WTC11 (cell line): ENCODE results near the gene PEX1. TPM values are rescaled to one million over a fixed set of nuclear protein-coding genes. Genes with fewer than 3 reads are reported as not detected.

Experiments used
- ATAC-seq: fragments of 200-7000 bp; cut with Tn5 transposase; 2 replicates; pipeline ENCODE4 v1.10.0; 2021; ENCODE audit warnings: mild to moderate bottlenecking, moderate library complexity
- CTCF ChIA-PET: fragments of 300-600 bp; sonication (Branson Sonifier 250); formaldehyde crosslinking; loops from one replicate; lab custom pipeline; 2021; ENCODE audit warnings: antibody characterized with exemption; lab: Charles Lee
- POLR2A ChIA-PET: fragments of 350-600 bp; sonication (Branson Sonifier 250); formaldehyde crosslinking; loops from one replicate; lab custom pipeline; 2021; ENCODE audit warnings: antibody characterized with exemption; lab: Charles Lee
- DNase-seq: peaks from one replicate; pipeline ENCODE4 v3.0.0; 2021; ENCODE audit warnings: low spot score
- H3K27ac Mint-ChIP-seq: 2 replicates; pipeline ENCODE4 v1.8.0; 2021; ENCODE audit warnings: mixed read lengths
- H3K27me3 Mint-ChIP-seq: 2 replicates; pipeline ENCODE4 v1.8.0; 2021; ENCODE audit warnings: low read depth, mild to moderate bottlenecking, moderate library complexity, mixed read lengths
- H3K36me3 Mint-ChIP-seq: 2 replicates; pipeline ENCODE4 v1.8.0; 2021; ENCODE audit warnings: mixed read lengths
- H3K4me1 Mint-ChIP-seq: 2 replicates; pipeline ENCODE4 v1.8.0; 2022; ENCODE audit warnings: mixed read lengths
- H3K4me3 Mint-ChIP-seq: 2 replicates; pipeline ENCODE4 v1.8.0; 2021; ENCODE audit warnings: mild to moderate bottlenecking, moderate library complexity, mixed read lengths
- H3K9me3 Mint-ChIP-seq: 2 replicates; pipeline ENCODE4 v1.8.0; 2021; ENCODE audit warnings: mixed read lengths
- ARID4B ChIP-seq: sonication (generic); formaldehyde crosslinking; IDR thresholded peaks from 2 replicates; pipeline ENCODE4 v1.8.0; 2023; ENCODE audit warnings: missing genetic modification reagents, mild to moderate bottlenecking, borderline replicate concordance
- EMX1 ChIP-seq: fragments of 250-450 bp; sonication (Bioruptor Pico); IDR thresholded peaks from 2 replicates; pipeline ENCODE4 v1.8.0; 2021; ENCODE audit warnings: mild to moderate bottlenecking
- FOXJ3 ChIP-seq: sonication (generic); formaldehyde crosslinking; IDR thresholded peaks from 2 replicates; pipeline ENCODE4 v1.9.0; 2021; ENCODE audit warnings: missing genetic modification reagents, mild to moderate bottlenecking, borderline replicate concordance
- FOXK1 ChIP-seq: sonication (generic); formaldehyde crosslinking; IDR thresholded peaks from 2 replicates; pipeline ENCODE4 v1.8.0; 2022; ENCODE audit warnings: mild to moderate bottlenecking, moderate library complexity, missing genetic modification reagents
- GABPB1 ChIP-seq: sonication (generic); formaldehyde crosslinking; IDR thresholded peaks from 2 replicates; pipeline ENCODE4 v1.8.1; 2023; ENCODE audit warnings: mild to moderate bottlenecking, missing genetic modification reagents
- IRF1 ChIP-seq: sonication (generic); formaldehyde crosslinking; IDR thresholded peaks from 2 replicates; pipeline ENCODE4 v1.8.0; 2023; ENCODE audit warnings: missing genetic modification reagents
- PRRX2 ChIP-seq: fragments of 250-450 bp; sonication (Bioruptor Pico); IDR thresholded peaks from 2 replicates; pipeline ENCODE4 v1.8.0; 2021; ENCODE audit warnings: mild to moderate bottlenecking
- RORB ChIP-seq: fragments of 250-450 bp; sonication (Bioruptor Pico); IDR thresholded peaks from 2 replicates; pipeline ENCODE4 v1.9.0; 2021; ENCODE audit warnings: mild to moderate bottlenecking
- STAT6 ChIP-seq: sonication (generic); formaldehyde crosslinking; conservative IDR thresholded peaks from 2 replicates; pipeline ENCODE4 v1.8.1; 2023; ENCODE audit warnings: mild to moderate bottlenecking, low read depth, missing genetic modification reagents, moderate library complexity
- TEAD1 ChIP-seq: sonication (generic); formaldehyde crosslinking; IDR thresholded peaks from 2 replicates; pipeline ENCODE4 v1.8.0; 2022; ENCODE audit warnings: mild to moderate bottlenecking, missing genetic modification reagents
- TP53 ChIP-seq: sonication (generic); formaldehyde crosslinking; IDR thresholded peaks from 2 replicates; pipeline ENCODE4 v1.8.1; 2023; ENCODE audit warnings: mild to moderate bottlenecking, missing genetic modification reagents
- USF1 ChIP-seq: sonication (generic); formaldehyde crosslinking; IDR thresholded peaks from 2 replicates; pipeline ENCODE4 v1.8.0; 2022; ENCODE audit warnings: mild to moderate bottlenecking, missing genetic modification reagents
- ZBTB21 ChIP-seq: sonication (generic); formaldehyde crosslinking; IDR thresholded peaks from 2 replicates; pipeline ENCODE4 v1.8.1; 2023; ENCODE audit warnings: mild to moderate bottlenecking, missing genetic modification reagents, borderline replicate concordance
- ZNF396 ChIP-seq: fragments of 250-450 bp; sonication (Bioruptor Pico); IDR thresholded peaks from 2 replicates; pipeline ENCODE4 v1.8.0; 2021; ENCODE audit warnings: mild to moderate bottlenecking, moderate library complexity, borderline replicate concordance
- ZNF416 ChIP-seq: fragments of 250-450 bp; sonication (Bioruptor Pico); IDR thresholded peaks from 2 replicates; pipeline ENCODE4 v1.9.0; 2021; ENCODE audit warnings: mild to moderate bottlenecking, inconsistent platforms
- ZSCAN18 ChIP-seq: fragments of 250-450 bp; sonication (Bioruptor Pico); IDR thresholded peaks from 2 replicates; pipeline ENCODE4 v2.1.2; 2022; ENCODE audit warnings: mild to moderate bottlenecking, moderate library complexity
- total RNA-seq: library from RNA; stranded (reverse); gene quantifications from 3 replicates; pipeline ENCODE4 v1.2.3, GENCODE V29; 2021
- TF ChIP-seq, protein P1 (sequence below): sonication (generic); formaldehyde crosslinking; IDR thresholded peaks from 2 replicates; pipeline ENCODE4 v1.8.0; 2022; ENCODE audit warnings: mild to moderate bottlenecking, missing genetic modification reagents
- TF ChIP-seq, protein P2 (sequence below): fragments of 250-450 bp; sonication (Bioruptor Pico); IDR thresholded peaks from 2 replicates; pipeline ENCODE4 v1.8.0; 2021; ENCODE audit warnings: mild to moderate bottlenecking
- TF ChIP-seq, protein P3 (sequence below): sonication (generic); formaldehyde crosslinking; IDR thresholded peaks from 2 replicates; pipeline ENCODE4 v1.8.1; 2023; ENCODE audit warnings: mild to moderate bottlenecking, moderate library complexity, missing genetic modification reagents

PEX1 gene
- total RNA-seq, 1 experiment from 2014 or later: 24.9 TPM

GRCh38 chr7:92513167-92513902 is 15.0 kb downstream of the PEX1 start (continued):
- no peak for TF ChIP-seq FOXK1

- Mint-ChIP-seq H3K36me3 (peaks cover 24% of the 10 kb centered on the region), H3K27ac (no peak overlapping the region), H3K9me3 (0 out of 2 replicates have a peak, but pooled peaks cover 6% of the 10 kb centered on the region), H3K4me3 (no peak overlapping the region), H3K4me1 (no peaks in the 10 kb centered on the region), H3K27me3 (no peaks in the 10 kb centered on the region)
- DNase-seq (no peak), ATAC-seq (no peak)
- TF ChIP-seq USF1 (CRISPR knock-in tag) (no peak), ZNF396 (CRISPR knock-in tag) (no peak), ZSCAN18 (no peak), ARID4B (CRISPR knock-in tag) (no peak), FOXK1 (no peak), EMX1 (CRISPR knock-in tag) (no peak), STAT6 (no peak), TEAD1 (no peak), TP53 (CRISPR knock-in tag) (no peak), ZNF416 (CRISPR knock-in tag) (no peak), ZBTB21 (CRISPR knock-in tag) (no peak), RORB (no peak), GABPB1 (CRISPR knock-in tag) (no peak), PRRX2 (CRISPR knock-in tag) (no peak), FOXJ3 (CRISPR knock-in tag) (no peak), IRF1 (CRISPR knock-in tag) (no peak)
- TF ChIP-seq, protein P1, sequence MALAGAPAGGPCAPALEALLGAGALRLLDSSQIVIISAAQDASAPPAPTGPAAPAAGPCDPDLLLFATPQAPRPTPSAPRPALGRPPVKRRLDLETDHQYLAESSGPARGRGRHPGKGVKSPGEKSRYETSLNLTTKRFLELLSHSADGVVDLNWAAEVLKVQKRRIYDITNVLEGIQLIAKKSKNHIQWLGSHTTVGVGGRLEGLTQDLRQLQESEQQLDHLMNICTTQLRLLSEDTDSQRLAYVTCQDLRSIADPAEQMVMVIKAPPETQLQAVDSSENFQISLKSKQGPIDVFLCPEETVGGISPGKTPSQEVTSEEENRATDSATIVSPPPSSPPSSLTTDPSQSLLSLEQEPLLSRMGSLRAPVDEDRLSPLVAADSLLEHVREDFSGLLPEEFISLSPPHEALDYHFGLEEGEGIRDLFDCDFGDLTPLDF (CRISPR knock-in tag): no peak
- TF ChIP-seq, protein P2, sequence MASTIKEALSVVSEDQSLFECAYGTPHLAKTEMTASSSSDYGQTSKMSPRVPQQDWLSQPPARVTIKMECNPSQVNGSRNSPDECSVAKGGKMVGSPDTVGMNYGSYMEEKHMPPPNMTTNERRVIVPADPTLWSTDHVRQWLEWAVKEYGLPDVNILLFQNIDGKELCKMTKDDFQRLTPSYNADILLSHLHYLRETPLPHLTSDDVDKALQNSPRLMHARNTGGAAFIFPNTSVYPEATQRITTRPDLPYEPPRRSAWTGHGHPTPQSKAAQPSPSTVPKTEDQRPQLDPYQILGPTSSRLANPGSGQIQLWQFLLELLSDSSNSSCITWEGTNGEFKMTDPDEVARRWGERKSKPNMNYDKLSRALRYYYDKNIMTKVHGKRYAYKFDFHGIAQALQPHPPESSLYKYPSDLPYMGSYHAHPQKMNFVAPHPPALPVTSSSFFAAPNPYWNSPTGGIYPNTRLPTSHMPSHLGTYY (CRISPR knock-in tag): no peak
- TF ChIP-seq, protein P3, sequence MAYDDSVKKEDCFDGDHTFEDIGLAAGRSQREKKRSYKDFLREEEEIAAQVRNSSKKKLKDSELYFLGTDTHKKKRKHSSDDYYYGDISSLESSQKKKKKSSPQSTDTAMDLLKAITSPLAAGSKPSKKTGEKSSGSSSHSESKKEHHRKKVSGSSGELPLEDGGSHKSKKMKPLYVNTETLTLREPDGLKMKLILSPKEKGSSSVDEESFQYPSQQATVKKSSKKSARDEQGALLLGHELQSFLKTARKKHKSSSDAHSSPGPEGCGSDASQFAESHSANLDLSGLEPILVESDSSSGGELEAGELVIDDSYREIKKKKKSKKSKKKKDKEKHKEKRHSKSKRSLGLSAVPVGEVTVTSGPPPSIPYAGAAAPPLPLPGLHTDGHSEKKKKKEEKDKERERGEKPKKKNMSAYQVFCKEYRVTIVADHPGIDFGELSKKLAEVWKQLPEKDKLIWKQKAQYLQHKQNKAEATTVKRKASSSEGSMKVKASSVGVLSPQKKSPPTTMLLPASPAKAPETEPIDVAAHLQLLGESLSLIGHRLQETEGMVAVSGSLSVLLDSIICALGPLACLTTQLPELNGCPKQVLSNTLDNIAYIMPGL (CRISPR knock-in tag): no peak
- ChIA-PET POLR2A (interaction anchor here (0.6 kb wide), 1 partner anchor 7 kb away, joined by 3 read pairs; no protein-coding TSS in a partner anchor), CTCF (interaction anchor here (1.1 kb wide), 1 partner anchor 61 kb away, joined by 3 read pairs; the partner anchor contains the start of gene GATAD1)
Observed at GRCh38 chr7:92508946-92509345, 19.4 kb downstream of the PEX1 start.
